ENCODE data around the gene SHBG.

Gene SHBG

GRCh38 chr17:7647018-7647417 lies 17.1 kb downstream of the SHBG start:
- no peak for DNase-seq (ENCODE audit: low read depth)

GRCh38 chr17:7650509-7651096 lies 20.7 kb downstream of the SHBG start, which contains the start of gene ATP1B2:
Gene ATP1B2 (plus strand): TSS chr17:7650926. CDS start chr17:7651519, 593 bp downstream.
- peak; percentile 61 for DNase-seq (ENCODE audit: low read depth)

GRCh38 chr17:7651097-7651664 lies 21.2 kb downstream of the SHBG start:
- no peak for DNase-seq (ENCODE audit: low read depth)

GRCh38 chr17:7651665-7652387 lies 21.9 kb downstream of the SHBG start:
- DNase-seq (ENCODE audit: low read depth), result no peak

GRCh38 chr17:7652388-7653356 lies 22.7 kb downstream of the SHBG start:
- DNase-seq (ENCODE audit: low read depth), result no peak

- no peak for DNase-seq (ENCODE audit: low read depth)
Measured at GRCh38 chr17:7654832-7655540, 25.1 kb downstream of the SHBG start.

GRCh38 chr17:7655541-7655840 lies 25.6 kb downstream of the SHBG start:
- DNase-seq (ENCODE audit: low read depth), result no peak

- no peak for DNase-seq (ENCODE audit: low read depth)
Measured at GRCh38 chr17:7656958-7657609, 27.1 kb downstream of the SHBG start.

- DNase-seq (ENCODE audit: low read depth), result no peak
Measured at GRCh38 chr17:7667656-7668406, 37.9 kb downstream of the SHBG start.

GRCh38 chr17:7668482-7668881 lies 38.5 kb downstream of the SHBG start:
- no peak for DNase-seq (ENCODE audit: low read depth)

- no peak for DNase-seq (ENCODE audit: low read depth)
Measured at GRCh38 chr17:7673239-7673638, 43.3 kb downstream of the SHBG start.

- DNase-seq (ENCODE audit: low read depth), result no peak
Measured at GRCh38 chr17:7674934-7675333, 45.0 kb downstream of the SHBG start.

- no peak for DNase-seq (ENCODE audit: low read depth)
Measured at GRCh38 chr17:7676533-7676932, 46.6 kb downstream of the SHBG start.

GRCh38 chr17:7677388-7678067 lies 47.6 kb downstream of the SHBG start:
- no peak for DNase-seq (ENCODE audit: low read depth)

All from activated gamma-delta T cell treated with anti-CD3 and anti-CD28 coated beads, Interleukin-2, amount 50 U/mL, for 16 hours (primary cell).